NCI-H2029 (cell line): Measurements from ENCODE around the gene ST6GALNAC6.
"Not testable (repeated sequence)": the region's sequence is repeated elsewhere in the genome, so short reads cannot be mapped to it uniquely, and the experiment has no call there.

Experiments
- DNase-seq: peaks from one replicate; lab custom pipeline; 2025; lab: John Stamatoyannopoulos, UW

Gene ST6GALNAC6

DNA sequence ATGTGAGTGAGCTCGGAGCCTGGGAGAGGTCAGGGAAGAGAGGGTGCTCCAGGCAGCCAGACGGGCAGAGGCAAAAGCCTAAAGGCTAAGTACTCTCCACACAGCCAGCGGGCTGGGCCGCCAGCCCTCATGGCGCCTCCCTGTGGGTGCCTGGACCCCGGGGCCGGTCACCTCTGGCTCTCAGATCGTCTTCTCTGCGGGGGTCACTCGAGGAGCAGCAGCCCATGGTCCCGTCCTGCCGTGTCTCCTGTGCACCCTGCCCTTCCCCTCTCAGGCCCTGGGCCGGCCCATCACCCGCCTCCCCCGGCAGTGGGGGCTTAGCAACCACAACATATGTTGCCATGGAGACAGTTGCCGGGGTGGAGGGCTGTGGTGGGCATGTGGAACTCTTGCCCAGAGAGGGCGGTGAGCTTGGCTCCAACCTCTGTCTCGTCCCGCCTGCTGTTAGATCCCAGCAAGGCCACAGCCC lies 26.1 kb downstream of the ST6GALNAC6 start:
- no peak for DNase-seq

DNA sequence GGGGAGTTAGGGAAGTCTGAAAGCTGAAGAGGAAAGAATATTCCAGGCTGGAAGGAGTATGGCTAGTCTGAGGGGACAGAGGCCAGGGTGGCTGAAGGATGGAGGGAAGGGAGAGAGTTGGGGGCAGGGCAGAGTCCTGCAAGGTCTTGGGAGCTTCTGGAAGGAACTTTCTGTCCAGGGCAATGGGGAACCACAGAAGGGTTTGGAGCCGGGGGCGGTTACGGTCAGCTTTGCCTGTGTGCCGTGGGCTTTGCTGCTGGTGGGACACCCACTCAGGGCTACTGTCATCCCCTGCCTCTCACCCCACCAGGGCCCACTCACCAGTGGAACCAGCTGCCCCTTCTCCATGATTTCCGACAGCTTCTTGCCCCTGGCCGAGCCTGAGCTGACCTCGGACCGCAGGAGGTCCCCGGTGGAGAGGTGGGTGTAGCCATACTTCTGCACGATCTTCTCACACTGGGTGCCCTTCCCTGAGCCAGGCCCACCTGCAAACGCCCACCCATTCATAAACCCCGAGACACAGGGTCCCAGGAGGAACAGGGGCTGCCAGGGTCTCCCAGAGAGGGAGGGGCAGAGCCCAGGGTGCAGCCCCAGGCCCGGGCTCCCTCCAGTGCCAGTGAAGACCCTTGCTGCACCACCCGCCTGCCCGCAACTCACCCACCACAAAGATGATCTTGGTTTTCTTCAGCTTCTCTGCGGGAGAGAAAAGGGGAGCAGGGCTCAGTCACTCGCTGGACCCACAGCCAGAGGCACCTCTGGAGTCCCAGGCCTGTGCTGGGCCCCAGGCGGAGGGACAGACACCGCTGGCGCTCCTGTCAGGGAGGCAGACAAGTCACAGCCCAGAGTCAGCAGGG lies 26.8 kb downstream of the ST6GALNAC6 start:
- DNase-seq, result no peak

DNA sequence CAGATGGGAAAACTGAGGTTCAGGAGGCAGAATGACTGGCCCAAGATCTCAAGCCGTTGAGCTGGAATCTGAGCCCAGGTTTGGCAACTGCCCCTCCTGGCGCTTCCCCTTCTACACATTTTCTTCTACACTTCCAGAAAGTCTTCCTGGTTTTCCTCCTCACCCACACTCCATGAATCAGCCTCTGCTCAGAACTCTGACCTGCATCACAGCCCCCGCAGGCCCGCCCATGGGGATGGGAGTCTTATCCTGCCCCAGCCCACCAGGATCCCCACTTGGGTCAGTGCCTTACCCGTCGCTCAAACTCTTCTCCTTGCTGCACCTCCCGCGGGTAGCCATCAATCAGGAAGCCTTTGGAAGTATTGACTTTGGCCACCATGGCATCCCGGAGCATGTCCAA lies 27.9 kb downstream of the ST6GALNAC6 start:
- DNase-seq, result no peak

DNA sequence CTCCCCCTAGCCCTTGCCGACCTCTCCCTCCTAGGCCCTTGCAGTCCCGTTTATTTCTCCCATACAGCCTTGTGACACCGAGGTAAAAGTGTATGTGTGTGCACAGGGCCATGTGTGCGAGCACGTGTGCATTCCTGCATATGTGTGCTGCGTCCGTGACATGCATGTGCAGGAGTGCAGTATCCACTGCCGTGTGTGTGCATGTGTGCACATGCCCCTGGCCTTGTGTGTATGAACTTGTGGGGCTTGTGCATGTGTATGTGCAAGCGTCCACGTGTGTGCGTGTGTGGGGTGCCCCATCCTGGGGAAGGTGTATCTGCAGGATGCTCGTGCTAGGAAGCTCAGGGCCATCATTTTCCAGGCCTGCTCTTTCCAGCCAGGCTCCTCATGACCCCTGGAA lies 28.5 kb downstream of the ST6GALNAC6 start:
- no peak for DNase-seq

DNA sequence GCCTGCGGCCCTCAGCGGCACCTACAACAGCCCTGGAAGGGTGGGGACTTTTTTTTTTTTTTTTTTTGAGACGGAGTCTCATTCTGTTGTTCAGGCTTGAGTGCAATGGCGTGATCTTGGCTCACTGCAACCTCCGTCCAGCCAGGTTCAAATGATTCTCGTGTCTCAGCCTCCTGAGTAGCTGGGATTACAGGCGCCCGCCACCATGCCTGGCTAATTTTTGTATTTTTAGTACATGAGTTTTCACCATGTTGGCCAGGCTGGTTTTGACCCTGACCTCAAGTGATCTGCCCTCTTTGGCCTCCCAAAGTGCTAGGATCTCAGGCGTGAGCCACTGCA lies 29.3 kb downstream of the ST6GALNAC6 start:
- DNase-seq, result not testable (repeated sequence)

DNA sequence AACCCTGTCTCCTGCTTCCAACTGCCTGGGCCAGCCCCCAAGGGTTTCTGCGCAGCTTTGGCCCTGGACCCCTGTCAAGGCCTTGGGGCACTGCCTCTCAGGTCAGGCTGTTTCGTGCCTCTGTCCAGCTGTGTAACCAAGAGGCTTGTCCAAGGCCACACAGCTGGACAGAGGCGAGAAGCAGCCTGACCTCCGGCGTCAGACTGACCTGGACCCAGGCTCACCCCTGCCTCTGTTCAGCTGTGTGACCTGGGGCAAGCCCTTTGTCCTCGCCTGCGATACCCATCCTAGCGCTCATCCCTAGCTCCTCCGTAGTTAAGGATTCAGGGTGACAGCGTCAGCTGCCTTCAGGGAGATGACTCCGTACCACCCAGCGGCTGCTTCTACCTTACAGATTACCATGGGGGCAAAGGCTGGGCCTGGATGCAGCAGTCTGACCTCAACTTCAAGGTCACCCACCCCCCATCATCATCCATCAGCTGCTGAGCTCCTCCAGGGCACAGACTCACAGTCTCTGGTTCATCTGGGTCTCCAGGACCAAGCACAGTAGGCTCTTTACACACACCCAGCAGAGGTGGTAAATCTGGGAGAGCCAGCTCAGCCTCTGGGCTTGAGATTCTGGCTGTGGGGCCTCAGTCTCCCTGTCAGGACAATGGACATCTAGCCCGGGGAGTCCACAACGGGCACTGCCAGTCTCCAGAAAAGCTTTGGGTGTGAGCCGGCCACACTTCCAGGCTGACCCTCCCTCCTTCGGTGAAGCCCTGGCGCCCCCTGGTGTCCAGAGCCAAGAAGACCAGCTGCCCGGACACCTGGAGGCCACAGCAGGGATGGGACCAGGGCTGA lies 29.9 kb downstream of the ST6GALNAC6 start:
- DNase-seq, result peak; percentile 80

DNA sequence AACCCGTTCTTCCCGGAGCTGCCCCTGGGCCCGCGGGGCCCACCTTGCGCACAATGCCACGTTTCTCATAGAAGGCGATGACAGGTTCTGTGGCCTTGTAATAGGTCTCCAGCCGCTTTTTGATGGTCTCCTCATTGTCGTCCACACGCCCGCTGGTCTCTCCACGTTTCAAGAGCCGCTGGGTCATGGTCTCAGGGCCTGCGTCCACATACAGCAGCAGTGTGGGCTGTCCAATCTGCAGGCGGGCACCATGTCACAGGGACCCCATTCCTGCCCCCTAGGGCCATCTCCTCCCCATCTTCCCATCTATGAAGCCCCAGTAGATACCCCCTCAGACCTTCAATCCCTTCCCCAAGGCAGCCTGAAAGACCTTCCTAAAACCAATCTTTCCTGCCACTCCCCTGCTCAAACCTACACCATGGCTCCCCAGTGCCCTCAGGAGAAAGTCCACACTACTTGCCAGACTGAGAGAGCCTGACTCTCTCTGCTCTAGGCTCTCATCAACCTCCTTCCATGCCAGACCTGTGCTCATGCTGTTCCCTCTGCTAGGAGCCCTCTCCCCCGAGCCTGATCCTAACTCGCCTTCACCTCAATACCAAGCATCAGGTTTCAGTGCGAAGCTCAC lies 31.0 kb downstream of the ST6GALNAC6 start:
- no peak for DNase-seq

DNA sequence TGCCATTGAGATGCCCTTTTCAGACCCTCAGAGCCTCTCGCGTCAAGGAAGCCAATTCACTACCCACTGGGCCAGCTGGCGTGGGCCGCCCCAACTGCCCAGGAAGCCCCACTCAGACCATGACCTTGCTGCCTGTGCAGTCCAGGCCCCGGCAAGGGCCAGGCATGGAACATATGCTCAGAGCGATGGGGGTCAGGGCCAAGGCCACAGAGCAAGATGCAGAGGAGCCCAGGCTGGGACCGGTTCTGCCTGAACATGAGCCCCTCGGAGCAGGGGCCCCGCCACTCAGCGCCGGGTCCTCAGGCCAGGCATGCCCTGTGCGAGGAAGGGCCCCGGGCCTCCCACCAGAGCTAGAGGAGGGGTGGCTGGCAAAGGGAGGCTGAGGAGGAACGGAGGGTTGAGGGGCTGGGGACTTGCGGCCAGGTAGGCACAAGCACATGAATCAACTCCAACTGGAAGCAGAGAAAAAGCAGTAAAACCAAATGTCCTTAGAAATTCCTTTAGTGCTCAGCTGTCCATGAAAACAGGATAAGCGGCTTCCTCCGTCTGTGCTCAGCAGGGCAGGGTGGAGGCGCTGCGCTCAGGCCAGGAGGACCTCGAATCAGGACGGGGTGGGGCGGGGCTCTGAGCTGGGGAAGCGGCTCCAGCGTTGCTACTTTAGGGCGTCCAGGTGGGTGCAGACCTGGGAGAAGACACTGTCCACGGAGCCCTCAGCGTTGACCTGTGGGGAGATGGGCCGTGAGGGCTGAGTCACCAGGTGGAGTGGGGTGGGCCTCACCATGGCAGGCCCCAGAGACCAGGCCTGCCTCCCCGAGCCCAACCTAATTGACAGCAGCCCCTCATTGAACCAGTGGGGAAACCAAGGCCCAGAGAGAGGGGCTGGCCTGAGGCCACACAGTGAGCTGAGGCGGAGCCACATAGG lies 31.8 kb downstream of the ST6GALNAC6 start:
- no peak for DNase-seq

DNA sequence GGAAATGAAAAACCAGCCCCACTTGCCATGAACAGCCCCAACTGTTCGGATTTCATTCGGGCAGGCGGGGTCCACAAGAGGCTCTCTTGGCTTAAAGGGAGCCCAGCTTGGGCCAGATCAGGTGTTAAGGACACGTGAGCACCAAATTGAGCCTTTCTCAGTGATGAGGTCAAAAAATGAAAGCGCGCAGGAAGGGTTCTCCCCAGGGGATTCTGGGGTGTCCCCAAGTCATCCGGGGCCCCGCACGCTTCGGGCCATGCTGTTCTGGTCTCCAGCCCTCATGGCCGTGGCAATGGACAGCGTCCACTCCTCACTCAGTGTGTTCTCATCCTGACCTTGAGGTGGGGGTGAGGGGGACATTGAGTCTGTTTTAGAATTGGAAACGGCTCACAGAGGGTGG lies 32.9 kb downstream of the ST6GALNAC6 start:
- no peak for DNase-seq

DNA sequence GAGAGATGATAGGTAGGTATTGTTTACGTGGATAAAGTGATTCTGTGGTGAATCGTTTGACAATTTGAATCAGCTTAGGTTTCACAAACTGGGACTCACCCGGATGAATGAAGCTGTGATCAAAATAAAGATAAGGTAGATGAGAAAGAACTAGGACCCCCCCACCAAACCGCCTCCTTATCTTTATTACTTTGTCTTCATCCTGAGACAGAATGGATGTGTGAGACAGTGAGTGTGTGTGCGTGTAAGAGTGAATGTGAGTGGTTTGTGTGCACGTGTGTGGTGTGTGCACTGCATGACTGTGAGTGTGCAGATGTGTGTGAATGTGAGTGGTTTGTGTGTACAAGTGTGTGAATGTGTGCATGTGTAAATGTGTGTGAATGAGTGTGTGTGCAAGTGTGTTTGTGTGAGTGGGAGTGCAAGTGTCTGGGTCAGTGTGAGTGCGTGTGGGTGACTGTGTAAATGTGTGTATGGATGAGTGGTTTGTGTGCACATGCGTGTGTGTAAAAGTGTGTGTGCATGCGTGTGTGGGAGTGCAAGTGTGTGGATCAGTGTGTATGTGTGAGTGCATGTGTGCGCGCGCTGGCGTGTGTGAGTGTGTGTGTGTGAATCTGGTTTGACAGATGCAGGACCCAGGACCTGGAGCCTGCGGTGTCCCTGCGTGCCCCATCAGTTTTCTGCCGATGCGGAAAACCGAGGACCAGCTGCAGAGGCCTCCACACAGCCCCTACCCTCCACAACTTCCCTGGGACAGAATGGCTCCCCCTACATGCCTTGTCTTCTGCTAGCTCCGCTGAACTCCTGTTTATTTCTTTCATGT lies 33.5 kb downstream of the ST6GALNAC6 start:
- no peak for DNase-seq

DNA sequence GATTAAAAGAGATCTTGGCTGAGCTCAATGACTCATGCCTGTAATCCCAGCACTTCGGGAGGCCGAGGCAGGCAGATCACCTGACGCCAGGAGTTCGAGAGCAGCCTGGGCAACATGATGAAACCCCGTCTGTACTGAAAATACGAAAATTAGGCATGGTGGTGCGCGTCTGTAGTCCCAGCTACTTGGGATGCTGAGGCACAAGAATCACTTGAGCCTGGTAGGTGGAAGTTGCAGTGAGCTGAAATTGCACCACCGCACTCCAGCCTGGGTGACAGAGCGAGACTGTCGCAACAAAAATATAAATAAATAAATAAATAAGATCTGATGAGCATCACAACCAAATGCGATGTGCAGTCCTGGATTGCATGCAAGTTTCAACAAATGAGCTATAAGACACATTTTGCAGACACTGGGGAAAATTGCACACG lies 36.2 kb downstream of the ST6GALNAC6 start:
- no peak for DNase-seq

DNA sequence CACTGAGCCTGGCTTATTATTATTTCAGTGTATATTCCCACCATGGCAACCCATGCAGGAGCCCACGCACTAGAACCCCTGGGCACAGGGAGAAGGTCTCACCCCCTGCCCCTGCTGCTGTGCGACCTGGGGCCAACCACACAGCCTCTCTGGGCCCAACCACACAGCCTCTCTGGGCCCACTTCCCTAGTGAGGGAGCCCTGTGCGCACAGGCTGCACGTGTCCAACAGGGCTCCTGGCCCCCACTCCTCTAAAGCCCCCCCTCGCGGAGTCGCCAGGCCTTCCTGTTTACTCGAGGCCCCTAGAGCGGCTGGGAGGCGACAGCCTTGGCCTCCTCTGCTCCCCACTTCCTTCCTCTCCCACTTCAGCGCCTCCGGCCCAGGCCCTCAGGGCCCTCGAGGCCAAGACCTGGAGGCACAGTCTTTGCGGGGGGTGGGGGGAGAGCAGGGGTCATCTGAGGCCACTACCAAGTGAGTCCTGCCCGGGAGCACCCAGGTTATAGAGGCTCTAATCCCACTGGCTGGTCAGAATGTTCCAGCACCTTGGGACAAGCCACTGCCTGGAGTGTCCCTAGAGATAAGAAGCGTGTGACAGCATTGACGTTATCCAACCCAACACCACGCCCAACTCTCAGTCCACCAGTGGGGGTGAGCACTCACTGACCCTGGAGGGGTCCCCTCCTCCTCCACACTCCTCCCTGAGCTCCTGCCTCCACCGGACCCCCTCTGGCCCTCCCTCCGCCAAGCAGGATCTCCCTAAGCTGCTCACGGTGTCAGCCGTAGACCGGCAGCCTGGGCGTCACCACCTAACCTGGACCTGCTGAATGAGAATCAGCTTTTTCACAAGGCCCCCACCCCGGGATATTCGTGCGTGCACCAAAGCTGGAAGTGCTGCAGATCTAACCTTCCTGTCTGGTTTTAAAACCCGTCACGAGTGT lies 37.1 kb downstream of the ST6GALNAC6 start:
- no peak for DNase-seq

DNA sequence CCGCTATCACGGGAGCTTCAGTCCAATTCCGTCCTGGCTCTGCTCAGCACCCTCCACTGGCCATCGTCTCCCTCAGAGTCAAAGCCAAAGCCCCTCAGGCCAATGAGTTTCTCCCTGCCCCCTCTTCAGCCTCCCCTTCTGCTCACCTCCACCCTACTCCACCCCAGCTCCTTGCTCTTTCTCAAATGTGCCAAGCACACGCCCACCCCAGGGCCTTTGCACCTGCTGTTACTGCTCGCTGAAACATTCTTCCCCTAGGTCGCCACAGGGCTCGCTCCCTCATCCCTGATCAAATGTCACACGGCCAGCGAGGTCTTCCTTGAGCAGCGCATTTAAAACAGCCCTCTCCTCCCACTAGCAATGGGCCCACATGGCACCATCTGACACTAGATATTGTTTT lies 38.6 kb downstream of the ST6GALNAC6 start:
- no peak for DNase-seq

DNA sequence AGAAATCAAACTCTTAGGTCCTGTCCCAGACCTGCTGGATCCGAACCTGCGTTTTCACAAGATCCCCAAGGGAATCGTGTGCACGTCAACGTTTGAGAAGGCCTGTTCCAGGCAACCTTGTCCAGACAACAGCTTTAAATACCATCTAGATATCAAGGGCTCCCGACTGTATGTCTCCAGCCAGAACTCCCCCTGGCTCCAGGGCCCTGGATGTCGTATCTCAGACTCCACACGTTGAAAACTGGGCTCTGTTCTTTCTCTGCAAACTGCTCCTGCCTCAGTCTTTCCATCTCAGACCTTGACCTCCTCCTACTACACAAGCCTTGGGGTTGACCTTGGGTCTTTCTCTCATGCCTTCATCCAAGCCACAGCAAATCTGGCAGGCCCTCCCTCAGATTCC lies 39.1 kb downstream of the ST6GALNAC6 start:
- no peak for DNase-seq

DNA sequence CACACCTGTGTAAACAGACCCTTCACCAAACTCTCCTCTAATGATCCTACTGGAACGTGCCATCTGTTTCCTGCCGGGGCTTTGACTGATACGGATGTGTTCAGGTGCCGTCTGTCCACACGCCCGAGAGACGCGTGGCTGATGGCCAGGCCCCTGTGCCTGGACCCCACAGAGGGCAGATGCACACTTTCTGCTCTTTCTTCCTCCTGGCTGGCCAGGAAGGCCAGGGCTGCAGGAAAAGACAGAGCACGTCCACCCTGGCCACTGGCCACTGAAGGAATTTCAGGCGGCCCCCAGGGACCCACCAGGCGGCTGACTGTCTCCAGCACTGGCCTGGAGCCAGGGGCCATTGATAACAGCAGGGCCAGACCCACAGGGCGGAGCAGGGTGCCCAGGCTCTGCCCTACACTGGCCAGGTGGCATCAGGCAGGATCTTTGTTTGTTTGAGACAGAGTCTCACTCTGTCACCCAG lies 41.3 kb downstream of the ST6GALNAC6 start:
- peak; percentile 32 for DNase-seq

DNA sequence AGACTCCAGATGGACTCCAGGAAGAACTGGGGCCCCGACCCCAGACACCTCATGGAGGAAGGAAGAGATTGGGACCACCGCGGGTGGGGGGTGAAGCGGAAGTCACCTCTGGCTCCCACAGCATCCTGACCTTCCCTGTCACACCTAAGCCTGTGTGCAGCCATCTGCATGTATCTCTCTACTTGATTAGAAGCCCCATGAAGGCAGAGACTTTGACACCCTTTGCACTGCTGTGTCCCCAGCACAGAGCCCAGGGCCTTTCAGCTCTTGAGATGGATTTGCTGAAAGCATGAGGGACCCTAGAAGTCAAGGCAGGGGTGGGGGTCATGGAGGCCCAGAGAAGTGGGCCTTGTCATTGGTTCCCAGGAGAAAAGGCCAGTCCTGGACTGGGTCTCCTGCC lies 42.1 kb downstream of the ST6GALNAC6 start:
- DNase-seq, result no peak

DNA sequence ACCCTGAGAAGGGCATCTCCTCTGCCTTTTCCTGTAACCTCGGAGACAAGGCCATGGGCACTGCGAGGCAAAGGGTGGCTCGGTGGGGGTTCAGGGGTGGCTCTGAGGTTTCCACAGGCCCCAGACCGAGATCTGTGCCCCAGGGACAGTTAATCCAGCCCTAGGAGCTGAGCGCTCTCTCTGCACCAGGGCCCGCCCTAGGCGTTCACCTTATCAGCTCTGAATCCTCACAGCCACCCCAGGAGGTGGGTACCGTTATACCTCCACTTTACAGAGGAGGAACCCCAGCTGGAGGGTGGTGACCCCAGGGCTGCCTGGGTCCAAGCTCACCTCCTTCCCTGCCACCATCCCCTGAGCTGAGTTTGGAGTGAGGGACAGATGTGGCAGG lies 42.7 kb downstream of the ST6GALNAC6 start:
- DNase-seq, result no peak

DNA sequence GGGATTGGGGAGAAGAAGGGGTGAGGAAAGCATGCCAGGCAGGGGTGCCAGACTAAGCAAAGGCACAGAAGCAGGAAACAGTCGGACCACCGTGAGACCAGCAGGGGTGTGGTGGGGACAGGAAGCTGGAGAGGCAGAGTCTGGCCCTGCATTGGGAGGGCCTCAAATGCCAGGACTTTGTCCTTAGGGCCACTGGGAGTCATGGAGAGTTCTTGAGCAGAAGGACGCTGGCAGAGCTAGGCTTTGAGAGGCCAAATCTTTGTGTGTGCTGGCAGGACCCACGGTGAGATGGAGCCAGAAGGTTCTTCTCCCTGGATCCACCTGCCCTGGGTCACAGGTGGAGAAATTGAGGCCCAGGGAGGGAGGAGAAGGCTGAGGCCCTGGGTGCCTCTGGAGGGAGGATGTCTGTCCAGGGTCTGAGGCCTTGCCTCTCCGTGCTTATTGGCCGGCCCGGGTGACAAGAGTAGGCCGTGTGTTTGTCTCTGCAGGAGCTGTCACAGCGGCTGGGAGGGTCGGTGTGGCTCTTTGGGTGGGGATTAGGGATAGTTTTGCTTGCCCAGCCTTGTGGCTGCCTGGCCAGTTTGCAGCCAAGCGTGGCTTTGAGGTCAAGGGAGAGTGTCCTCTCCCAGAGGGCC lies 43.2 kb downstream of the ST6GALNAC6 start:
- DNase-seq, result no peak

DNA sequence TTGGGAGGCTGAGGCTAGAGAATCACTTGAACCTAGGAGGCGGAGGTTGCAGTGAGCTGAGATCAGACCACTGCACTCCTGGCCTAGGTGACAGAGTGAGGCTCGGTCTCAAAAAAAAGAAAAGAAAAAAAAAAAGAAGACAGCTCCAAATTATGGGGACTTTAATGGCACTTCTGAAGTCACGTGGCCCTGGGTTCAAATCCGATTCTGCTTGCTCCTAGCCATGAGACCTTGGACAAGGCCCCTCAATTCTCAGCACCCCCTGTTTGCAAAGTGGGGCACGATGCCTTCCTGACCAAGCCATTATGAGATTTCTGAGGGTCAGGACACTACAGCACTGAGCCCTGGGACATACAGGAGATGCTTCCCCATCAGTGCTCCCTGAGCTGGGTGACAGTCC lies 43.9 kb downstream of the ST6GALNAC6 start:
- no peak for DNase-seq
